Activated CD4-positive, alpha-beta T cell treated with anti-CD3 and anti-CD28 coated beads, Interleukin-2, Interleukin-6, amounts not matched to agents 100 ng/mL and 50 ng/mL, durations not matched to agents 16 hours and 8 hours (primary cell): ENCODE data around the gene USP54.
"Not testable (repeated sequence)": the region's sequence is repeated elsewhere in the genome, so short reads cannot be mapped to it uniquely, and the experiment has no call there.

ENCODE experiments used
- DNase-seq: peaks from one replicate; pipeline ENCODE4 v3.0.0-alpha.2; 2020

Gene USP54

DNA sequence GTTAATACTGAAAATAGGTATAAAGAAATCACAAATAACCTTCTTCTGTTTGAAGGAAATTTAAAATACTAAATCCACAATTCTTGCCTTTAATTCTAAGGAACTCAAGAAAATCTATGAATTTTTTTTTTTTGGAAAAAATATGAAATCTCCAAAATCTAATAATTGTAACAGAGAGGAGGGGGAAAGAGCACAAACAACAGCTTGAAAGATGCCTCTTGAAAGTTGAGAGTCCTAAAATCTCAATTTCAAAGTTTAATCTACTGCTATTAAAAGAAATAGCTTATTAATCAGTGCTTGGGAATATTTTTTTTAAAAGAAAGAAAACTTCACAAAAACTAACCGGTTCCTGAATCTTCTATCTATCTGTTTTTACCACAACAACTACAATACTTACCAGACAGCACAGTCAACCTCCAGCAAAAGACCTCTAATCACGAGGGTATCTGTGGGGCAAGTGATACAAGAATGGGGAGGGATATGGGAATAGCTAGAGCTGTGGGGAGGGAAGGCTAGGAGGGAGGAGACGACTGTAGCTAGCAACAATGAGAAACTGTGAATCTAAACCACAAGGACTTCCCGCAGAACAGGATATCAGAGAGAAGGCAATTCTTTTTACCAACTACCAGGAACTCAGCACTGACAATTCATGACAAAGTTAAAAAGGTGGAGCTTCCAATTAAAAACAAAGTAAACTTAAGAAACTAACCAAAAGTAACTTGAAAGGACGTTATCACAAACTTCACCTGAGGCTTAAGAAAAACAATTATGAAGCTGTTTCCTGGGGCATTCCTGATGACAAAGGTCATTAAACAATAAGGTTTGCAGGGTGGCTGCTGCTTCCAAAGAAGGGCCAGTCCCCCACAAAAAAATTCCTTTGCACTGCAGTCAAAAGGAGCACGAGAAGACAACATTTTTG, at the start of gene USP54:
Gene USP54 (minus strand): TSS at position 462 of the 919 bp plus-strand sequence. CDS start 15,684 bp downstream, outside the sequence.
- DNase-seq = peak; percentile 30

GRCh38 chr10:73639286-73639685, 48.1 kb upstream of the USP54 start:
- DNase-seq = no peak

GRCh38 chr10:73635781-73636180, 44.6 kb upstream of the USP54 start:
- no peak for DNase-seq

DNA sequence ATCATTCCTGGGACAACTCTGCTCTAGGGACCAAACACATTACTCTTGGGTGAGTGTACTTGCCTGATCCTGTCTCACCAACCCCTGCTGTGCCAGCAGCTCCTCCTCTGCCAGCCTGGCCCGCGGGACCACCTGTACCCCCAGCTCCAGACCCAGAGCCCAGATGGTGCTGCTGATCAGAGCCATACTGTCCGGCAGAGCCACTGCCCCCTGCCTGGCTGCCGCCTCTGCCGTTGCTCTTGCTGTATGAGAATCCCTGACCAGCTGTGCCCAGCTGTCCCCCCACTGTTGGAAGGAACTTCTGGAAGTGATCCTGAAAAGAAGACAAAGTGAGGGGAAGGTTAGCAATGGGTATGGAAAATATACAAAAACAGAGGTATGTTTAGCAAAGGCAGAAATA, 43.3 kb upstream of the USP54 start:
- no peak for DNase-seq

DNA sequence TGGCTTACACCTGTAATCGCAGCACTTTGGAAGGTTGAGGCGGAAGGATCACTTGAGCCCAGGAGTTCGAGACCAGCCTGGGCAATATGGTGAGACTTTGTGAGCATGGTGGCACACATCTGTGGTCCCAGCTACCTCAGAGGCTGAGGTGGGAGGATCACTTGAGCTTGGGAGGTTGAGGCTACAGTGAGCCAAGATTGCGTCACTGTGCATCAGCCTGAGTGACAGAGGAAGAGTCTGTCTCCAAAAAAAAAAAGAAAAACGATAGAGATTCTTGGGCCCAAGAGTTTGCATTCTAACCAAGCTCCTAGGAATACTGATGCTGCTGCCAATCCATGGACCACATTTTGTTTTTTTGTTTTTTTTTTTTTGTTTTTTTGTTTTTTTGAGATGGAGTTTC, 38.0 kb upstream of the USP54 start:
- no peak for DNase-seq

DNA sequence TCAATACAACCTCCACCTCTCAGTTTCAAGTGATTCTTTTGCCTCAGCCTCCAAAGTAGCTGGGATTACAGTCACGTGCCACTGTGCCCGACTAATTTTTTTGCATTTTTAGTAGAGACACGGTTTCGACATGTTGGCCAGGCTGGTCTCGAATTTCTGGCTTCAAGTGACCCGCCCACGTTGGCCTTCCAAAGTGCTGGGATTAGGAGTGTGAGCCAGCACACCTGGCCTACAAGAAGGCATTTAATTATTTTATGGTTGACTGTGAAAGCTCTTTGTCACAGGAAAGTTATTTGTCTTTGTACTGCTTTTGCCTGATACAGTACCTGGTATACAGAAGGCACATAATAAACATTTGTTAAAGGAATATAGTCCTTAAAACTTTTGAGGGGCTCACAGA, 37.3 kb upstream of the USP54 start:
- no peak for DNase-seq

- DNase-seq = no peak
These were observed 36.2 kb upstream of the USP54 start for GRCh38 chr10:73627300-73627699.

- peak; percentile 97 for DNase-seq
These were observed 35.0 kb upstream of the USP54 start for GRCh38 chr10:73625884-73626752.

GRCh38 chr10:73625004-73625883, 34.1 kb upstream of the USP54 start:
- peak; percentile 11 for DNase-seq

- no peak for DNase-seq
These were observed 31.9 kb upstream of the USP54 start for GRCh38 chr10:73623056-73623455.

DNA sequence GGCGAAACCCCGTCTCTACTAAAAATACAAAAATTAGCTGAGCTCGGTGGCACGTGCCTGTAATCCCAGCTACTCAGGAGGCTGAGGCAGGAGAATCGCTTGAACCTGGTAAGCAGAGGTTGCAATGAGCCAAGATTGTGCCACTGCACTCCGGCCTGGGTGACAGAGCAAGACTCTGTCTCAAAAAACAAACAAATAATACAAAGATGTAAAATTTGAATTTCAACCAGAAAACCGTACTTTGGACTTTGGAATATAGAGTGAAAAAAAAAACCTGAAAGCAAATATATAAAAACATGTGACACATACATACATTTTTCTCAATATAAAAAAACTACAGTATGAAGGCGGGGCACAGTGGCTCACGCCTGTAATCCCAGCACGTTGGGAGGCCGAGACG, 29.8 kb upstream of the USP54 start:
- DNase-seq = not testable (repeated sequence)

- not testable (repeated sequence) for DNase-seq
These were observed 26.0 kb upstream of the USP54 start for GRCh38 chr10:73617143-73617542.

DNA sequence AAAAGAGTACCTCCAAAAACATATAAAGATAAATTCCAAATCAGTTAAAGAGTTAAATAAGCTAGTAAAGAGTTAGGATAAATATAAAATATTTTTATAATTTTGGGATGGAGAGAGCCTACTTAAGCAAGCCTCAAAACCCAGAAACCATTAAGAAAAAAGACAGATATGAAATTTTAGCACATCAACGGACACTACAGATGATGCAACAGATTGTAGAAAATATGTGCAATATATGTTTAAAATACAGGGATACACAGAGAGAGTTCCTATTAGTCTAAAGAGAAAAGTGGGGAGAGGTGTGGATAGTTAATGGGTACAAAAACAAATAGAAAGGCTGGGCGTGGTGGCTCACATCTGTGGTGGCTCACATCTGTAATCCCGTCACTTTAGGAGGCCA, 23.6 kb upstream of the USP54 start:
- no peak for DNase-seq

GRCh38 chr10:73609116-73609515, 18.0 kb upstream of the USP54 start:
- no peak for DNase-seq

DNA sequence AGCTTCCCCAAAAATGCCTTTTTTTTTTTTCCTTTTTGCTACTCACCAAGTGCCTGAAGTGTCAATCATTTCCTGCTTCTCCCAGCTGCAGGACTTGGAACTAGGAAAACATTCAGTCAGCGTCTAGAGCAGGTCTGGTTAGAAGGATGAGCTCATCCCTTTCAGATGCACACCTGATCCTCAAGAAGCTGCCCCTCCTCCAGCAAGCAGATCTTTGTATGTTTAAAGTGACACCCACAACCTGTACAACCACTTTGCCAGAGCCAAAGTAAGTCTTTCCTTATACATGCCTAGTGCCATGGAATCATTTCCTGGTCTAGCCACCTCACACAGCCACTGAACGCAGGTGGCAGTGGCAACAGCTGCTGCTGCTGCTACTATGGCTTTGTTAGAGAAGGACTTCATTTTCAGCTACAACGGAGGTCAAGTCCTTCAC, 10.4 kb upstream of the USP54 start:
- no peak for DNase-seq

DNA sequence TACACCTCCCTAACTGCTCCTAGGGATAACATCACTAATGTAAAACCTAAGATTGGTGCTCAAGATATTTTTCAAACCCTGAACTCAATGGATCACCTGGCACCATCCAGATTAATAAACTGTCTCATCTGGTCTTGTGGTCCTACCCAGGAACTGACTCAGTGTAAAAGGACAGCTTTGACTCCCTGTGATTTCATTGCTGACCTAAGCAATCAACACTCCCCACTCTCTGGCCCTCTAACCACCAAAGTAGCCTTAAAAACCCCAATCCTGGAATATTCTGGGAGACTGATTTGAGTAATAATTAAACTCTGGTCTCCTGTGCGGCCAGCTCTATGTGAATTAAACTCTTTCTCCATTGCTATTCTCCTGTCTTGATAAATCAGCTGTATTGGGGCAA, 6.2 kb upstream of the USP54 start:
- DNase-seq = no peak

DNA sequence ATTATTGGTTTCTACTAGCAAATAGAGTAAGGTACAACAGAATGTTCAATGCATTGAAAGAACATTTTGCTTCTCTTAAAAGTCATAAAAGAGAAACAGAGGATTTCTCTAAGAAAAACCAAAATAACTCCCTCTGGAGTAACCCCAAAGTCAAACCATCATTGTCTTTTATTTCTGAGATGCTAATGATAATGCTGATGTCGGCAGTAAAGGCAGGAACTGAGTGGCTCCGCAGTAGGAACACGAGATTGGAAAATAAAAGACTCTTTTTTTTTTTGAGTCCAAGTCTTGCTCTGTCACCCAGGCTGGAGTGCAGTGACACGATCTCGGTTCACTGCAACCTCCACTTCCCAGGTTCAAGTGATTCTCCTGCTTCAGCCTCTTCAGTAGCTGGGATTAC, 2.7 kb upstream of the USP54 start:
- no peak for DNase-seq

DNA sequence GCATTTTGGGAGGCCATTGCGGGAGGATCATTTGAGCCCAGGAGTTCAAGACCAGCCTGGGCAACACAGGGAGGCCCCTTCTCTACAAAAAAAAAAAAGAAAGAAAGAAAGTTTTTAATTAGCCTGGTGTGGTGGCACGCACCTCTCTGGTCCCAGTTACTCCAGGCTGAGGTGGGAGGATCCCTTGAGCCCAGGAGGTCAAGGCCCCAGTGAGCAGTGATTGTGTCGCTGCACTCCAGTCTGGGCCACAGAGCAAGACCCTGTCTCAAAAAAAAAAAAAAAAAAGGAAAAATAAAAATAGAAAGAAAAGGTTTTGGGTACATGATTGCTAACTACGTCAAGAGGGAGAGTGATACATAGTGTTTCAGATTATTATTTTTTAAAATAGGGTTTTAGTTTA, 2.0 kb upstream of the USP54 start:
- no peak for DNase-seq

GRCh38 chr10:73591935-73592699, 975 bp upstream of the USP54 start:
- peak; percentile 23 for DNase-seq

- DNase-seq = no peak
These were observed 1.5 kb downstream of the USP54 start for GRCh38 chr10:73589563-73590126.

DNA sequence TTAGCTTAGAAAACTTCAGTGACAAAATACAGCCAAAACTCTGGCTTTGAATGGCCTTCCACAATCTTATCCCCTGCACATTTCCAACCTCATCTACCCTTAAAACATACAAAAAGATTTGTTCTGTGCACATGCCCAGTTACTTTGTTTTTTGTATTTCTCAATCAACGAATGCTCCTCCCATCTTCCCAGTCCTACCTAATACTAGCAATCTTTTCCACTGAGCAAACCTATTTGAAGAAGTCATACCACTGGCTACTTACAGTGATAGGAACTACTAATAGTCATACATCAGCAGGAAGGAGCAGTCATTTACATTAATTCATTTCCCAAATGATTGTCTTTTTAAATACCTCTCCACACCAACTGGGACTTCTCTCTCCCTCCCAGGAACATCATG, 2.5 kb downstream of the USP54 start:
- DNase-seq = no peak

GRCh38 chr10:73586583-73586984, 4.6 kb downstream of the USP54 start:
- no peak for DNase-seq
